Measurements from ENCODE around the gene BPIFB2. TPM values are rescaled to one million over a fixed set of nuclear protein-coding genes. Genes with fewer than 3 reads are reported as not detected.
A peak's percentile ranks its signal among the peaks of the same experiment; 100 is the strongest.

BPIFB2 gene
- total RNA-seq, 1 donor from 2014 or later: not detected

GRCh38 chr20:32980990-32981389 is 26.5 kb upstream of the BPIFB2 start:
- ATAC-seq: no peak
- intact Hi-C loops (cut with DNase I): no loop called here

DNA sequence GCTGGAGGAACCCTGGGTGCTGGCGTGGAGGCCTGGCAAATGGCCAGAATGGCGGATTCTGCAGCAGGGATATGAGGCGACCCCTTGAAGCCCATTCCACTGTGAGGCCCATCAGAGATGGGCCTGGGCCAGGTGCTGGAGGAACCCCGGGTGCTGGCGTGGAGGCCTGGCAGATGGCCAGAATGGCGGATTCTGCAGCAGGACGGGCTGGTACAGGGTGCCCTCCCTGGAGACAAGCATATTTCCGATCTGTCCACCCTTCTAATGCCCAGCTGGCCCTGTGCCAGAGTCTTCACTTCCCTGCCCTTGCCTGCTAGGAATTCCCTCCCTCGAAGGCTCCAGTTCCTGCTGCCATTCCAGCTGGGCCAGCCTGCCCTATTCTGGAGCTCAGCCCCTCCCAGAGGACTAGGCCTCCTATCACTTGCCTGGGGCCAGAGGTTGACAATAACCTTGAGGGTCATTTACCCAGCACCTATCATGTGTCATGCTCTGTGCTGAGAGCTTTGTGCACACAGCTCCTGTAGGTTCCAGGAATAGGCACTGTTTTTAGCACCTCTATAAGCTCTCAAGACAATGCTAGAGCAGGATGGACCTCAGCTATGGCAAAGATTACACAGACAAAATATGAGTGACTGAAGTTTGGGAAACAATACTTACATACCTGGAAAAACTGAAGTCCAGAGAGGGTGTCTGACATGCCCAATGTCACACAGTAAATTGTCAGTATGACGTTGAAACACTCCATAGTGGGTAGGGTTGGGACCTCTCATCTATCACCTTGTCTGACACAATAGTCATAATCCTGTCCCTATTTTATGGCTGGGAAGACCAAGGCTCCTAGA is 24.7 kb upstream of the BPIFB2 start:
- peak; percentile 88 for ATAC-seq

More at GRCh38 chr20:32980990-32981389, 26.5 kb upstream of the BPIFB2 start:
- no peak for DNase-seq (ENCODE audit: missing footprints)

GRCh38 chr20:32983459-32984112 is 23.9 kb upstream of the BPIFB2 start:
- ATAC-seq (no peak), DNase-seq (ENCODE audit: missing footprints) (no peak)
- intact Hi-C loops (cut with DNase I): no loop called here

More for the DNA sequence above, 24.7 kb upstream of the BPIFB2 start:
- intact Hi-C loops (cut with DNase I): no loop called here
- no peak for DNase-seq (ENCODE audit: missing footprints)

- DNase-seq (ENCODE audit: missing footprints) (no peak), ATAC-seq (no peak)
- intact Hi-C loops (cut with DNase I): no loop called here
These were observed 23.3 kb upstream of the BPIFB2 start for GRCh38 chr20:32984196-32984595.

DNA sequence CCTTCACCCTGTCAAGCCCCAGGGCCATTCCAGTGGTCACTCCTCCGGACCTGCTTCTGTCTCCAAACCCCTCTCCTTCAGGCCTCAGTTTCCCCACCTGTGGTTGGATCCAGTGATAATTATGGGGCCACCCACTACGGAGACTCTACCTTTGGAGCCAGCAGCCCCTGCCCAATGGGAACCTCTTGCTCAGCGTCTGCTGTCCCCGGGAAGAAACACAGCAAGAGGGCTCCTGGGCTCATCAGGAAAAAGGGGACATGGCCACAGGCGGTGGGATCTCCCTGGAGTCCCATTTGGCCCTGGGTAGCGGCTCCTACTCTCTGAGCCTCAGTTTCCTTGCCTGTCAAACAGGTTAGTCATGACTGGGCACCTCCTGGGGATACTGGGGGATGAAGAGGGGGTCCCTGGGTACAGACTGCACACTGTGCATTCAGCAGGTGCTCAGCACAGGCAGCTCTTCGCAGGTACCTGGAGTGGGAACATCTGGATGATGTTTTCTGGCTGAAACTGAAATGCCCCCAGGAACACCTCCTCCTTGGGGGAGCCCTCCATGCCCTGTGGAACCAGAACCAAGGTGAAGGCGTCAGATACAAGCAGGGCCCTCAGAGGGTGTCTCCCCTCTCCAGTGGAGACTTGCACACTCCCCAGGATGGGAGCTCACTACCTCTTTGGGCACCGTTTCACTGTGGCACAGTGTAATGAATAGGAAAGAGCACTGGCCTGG is 22.7 kb upstream of the BPIFB2 start:
- ATAC-seq (no peak), DNase-seq (ENCODE audit: missing footprints) (no peak)
- intact Hi-C loops (cut with DNase I): no loop called here

DNA sequence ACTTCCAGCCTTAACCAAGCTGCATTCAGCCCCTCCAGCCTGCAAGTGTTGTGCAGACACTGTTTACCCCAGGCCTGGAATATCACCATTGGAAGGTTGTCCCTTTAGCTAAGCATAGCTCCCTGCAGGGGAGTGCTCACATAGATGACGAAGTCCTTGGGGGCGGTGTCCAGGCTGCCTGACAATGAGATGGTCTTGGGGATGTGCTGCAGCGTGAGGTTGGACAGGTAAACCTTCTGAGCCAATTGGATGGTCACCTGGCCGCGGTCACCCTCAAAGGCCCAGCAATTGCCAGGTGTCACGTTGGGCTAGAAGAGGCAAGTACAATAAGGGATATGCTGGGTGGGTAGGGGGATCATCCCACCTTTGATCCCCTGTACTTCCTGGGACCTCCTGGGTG is 21.9 kb upstream of the BPIFB2 start:
- DNase-seq (ENCODE audit: missing footprints) (no peak), ATAC-seq (no peak)
- intact Hi-C loops (cut with DNase I): no loop called here

GRCh38 chr20:32986331-32986966 is 21.1 kb upstream of the BPIFB2 start:
- DNase-seq (ENCODE audit: missing footprints) (no peak), ATAC-seq (no peak)
- intact Hi-C loops (cut with DNase I): no loop called here

- no peak for ATAC-seq
- intact Hi-C loops (cut with DNase I): no loop called here
- no peak for DNase-seq (ENCODE audit: missing footprints)
These were observed 20.3 kb upstream of the BPIFB2 start for GRCh38 chr20:32987044-32987825.

DNA sequence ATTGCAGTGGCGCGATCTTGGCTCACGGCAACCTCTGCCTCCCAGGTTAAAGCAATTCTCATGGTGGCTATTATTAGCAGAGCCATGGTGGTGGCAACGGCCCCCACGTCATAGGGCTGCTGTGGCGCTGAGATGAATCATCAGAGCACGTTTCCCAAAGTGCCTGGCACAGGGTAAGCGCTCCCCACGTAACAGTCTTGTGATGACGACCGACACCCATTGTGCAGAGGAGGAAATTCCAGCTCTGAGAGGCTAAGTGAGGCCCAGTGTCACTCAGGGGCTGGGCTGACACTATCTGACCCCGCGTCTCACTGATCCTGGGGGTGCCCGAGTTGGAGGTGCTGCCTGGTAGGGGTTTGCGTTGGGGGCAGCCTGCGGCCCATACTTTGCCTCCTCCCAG is 19.5 kb upstream of the BPIFB2 start:
- intact Hi-C loops (cut with DNase I): no loop called here
- ATAC-seq (peak; percentile 57), DNase-seq (ENCODE audit: missing footprints) (no peak)

DNA sequence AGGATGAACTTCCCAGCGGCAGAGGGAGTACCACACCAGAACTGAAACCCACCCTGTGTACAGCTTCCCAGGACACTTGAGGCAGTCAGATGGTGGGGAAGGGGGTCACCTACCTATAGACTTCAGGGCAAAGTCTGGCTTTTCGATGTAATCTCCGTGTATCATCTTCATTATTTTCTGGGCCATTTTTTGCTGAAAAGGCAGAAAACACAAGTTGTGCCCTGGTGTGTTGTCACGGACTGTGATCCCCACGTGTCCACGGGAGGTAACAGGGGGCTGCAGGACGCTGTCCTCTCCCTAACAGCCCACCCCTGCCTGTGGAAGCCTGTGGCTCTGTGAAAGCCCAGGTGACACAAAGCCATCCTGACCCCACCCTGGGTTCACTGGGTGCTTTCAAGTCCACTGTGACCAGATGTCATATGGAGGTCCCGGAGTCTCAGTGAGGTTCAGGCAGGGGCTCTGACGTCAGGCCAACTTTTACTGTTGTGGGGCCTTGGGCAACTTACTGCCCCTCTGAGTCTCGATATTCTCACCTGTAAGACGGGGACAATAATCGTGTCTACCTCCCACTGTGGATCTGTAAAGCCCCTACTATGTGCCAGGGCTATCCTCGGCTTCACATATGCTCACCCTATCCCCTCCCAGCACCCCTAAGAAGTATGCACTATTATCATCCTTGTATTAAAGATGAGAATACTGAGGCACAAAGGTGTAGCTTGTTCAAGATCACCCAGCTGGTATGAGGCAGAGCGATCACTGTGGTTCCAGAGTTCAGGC is 17.8 kb upstream of the BPIFB2 start:
- intact Hi-C loops (cut with DNase I): no loop called here
- DNase-seq (ENCODE audit: missing footprints) (no peak), ATAC-seq (no peak)

DNA sequence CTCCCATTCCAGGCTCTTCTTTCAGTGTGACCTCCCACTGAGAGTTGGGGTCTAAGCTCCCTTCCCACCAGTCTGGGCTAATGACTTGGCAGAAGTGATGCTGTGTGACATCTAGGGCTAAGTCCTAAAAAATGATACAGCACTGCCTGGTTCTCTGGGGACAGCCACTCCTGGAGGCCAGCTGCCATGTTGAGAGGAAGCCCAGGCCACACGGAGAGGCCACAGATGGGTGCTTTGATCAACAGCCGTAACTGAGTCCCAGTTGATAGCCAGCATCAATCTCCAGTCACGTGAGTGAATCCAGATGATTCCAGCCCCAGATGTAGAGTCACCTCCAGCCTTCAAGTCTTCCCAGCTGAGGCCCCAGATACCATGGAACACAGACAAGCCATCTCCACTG is 17.1 kb upstream of the BPIFB2 start:
- ATAC-seq (no peak), DNase-seq (ENCODE audit: missing footprints) (no peak)
- intact Hi-C loops (cut with DNase I): no loop called here

- intact Hi-C loops (cut with DNase I): no loop called here
- ATAC-seq (no peak), DNase-seq (ENCODE audit: missing footprints) (no peak)
These were observed 16.1 kb upstream of the BPIFB2 start for GRCh38 chr20:32991383-32991782.

DNA sequence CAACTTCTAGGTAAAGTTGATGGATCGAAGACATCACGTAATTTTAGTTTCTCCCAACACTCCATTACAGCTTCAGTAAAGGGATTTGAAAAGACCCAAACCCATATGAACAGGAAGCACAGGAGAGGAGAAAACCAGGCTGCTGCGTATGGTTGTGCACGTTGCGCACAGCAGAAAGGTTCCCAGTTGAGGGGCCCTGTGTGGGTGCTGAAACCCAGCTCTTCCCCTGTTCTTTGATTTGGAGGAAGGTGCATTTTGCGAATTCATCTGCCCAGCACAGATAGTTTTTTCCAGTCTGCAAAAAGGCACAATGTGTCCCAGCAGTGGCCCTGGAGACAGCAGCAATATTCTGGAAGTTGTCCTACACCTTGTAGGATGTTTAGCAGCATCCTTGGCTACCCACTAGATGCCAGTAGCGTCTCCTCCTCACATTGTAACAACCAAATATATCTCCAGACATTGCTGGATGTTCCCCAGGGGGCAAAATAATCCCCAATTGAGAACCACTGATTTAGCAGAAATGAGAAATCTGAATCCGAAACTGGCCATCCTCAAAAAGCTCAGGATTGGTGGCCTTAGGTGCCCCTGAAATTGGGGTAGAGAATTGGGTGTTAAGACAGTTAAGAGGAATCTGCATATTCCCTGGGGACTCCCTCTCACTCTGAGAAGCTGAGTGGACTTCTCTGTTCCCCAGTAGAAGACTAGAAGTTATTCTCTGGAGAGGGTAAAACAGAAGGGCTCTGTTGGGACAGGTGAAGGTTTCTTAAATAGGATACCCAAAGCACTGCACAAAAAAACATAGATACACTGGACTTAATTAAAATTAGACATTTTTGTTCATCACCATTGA is 15.5 kb upstream of the BPIFB2 start:
- intact Hi-C loops (cut with DNase I): no loop called here
- no peak for ATAC-seq
- DNase-seq (ENCODE audit: missing footprints): no peak

DNA sequence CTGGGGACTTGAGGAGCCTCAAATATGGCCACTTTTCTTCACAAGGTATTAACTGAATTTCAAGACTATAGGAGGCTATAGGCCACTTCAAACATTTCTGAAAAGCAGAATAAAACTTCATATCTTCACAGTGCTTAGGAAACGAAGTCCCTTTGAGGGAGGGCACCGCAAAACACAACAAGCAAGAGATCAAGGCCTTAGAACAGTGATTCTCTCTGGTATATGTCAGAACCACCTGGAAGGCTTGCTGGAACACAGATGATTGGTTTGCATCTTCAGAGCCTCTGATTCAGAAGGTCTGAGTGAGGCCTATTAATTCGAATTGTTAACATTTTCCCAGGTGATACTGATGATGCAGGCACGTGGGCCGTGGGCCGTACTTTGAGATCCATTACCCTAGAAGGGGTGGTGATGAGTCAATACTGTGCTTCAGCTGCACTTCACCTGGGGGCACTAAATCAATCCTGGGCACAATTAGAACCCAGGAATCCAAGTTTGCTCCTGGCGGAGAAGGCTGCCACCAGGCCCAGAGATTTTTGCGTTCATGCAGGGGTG is 13.9 kb upstream of the BPIFB2 start:
- DNase-seq (ENCODE audit: missing footprints): no peak
- intact Hi-C loops (cut with DNase I): no loop called here
- no peak for ATAC-seq

- no peak for ATAC-seq
- intact Hi-C loops (cut with DNase I): no loop called here
These were observed 11.7 kb upstream of the BPIFB2 start for GRCh38 chr20:32995802-32996201.

GRCh38 chr20:32997431-32997830 is 10.1 kb upstream of the BPIFB2 start:
- ATAC-seq: no peak
- intact Hi-C loops (cut with DNase I): no loop called here

More at GRCh38 chr20:32995802-32996201, 11.7 kb upstream of the BPIFB2 start:
- no peak for DNase-seq (ENCODE audit: missing footprints)

More at GRCh38 chr20:32997431-32997830, 10.1 kb upstream of the BPIFB2 start:
- no peak for DNase-seq (ENCODE audit: missing footprints)
